Placental epithelial cell (primary cell): Measurements from ENCODE around the gene PLXND1. TPM values are rescaled to one million over a fixed set of nuclear protein-coding genes. Genes with fewer than 3 reads are reported as not detected.

Experiments used
- small RNA-seq: library from RNA; depleted of rRNA; stranded (forward); fragments of <200 nt; gene quantifications from one replicate; pipeline ENCODE3, GENCODE V24; 2012
- total RNA-seq: library from RNA; depleted of rRNA; stranded (reverse); fragments of >200 nt; gene quantifications from 2 replicates; pipeline ENCODE4 v1.2.3, GENCODE V29; 2012

PLXND1 gene, protein sequence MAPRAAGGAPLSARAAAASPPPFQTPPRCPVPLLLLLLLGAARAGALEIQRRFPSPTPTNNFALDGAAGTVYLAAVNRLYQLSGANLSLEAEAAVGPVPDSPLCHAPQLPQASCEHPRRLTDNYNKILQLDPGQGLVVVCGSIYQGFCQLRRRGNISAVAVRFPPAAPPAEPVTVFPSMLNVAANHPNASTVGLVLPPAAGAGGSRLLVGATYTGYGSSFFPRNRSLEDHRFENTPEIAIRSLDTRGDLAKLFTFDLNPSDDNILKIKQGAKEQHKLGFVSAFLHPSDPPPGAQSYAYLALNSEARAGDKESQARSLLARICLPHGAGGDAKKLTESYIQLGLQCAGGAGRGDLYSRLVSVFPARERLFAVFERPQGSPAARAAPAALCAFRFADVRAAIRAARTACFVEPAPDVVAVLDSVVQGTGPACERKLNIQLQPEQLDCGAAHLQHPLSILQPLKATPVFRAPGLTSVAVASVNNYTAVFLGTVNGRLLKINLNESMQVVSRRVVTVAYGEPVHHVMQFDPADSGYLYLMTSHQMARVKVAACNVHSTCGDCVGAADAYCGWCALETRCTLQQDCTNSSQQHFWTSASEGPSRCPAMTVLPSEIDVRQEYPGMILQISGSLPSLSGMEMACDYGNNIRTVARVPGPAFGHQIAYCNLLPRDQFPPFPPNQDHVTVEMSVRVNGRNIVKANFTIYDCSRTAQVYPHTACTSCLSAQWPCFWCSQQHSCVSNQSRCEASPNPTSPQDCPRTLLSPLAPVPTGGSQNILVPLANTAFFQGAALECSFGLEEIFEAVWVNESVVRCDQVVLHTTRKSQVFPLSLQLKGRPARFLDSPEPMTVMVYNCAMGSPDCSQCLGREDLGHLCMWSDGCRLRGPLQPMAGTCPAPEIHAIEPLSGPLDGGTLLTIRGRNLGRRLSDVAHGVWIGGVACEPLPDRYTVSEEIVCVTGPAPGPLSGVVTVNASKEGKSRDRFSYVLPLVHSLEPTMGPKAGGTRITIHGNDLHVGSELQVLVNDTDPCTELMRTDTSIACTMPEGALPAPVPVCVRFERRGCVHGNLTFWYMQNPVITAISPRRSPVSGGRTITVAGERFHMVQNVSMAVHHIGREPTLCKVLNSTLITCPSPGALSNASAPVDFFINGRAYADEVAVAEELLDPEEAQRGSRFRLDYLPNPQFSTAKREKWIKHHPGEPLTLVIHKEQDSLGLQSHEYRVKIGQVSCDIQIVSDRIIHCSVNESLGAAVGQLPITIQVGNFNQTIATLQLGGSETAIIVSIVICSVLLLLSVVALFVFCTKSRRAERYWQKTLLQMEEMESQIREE (N-terminal part only)
- 51.8 and 95.2 TPM in 2 replicates for total RNA-seq

DNA sequence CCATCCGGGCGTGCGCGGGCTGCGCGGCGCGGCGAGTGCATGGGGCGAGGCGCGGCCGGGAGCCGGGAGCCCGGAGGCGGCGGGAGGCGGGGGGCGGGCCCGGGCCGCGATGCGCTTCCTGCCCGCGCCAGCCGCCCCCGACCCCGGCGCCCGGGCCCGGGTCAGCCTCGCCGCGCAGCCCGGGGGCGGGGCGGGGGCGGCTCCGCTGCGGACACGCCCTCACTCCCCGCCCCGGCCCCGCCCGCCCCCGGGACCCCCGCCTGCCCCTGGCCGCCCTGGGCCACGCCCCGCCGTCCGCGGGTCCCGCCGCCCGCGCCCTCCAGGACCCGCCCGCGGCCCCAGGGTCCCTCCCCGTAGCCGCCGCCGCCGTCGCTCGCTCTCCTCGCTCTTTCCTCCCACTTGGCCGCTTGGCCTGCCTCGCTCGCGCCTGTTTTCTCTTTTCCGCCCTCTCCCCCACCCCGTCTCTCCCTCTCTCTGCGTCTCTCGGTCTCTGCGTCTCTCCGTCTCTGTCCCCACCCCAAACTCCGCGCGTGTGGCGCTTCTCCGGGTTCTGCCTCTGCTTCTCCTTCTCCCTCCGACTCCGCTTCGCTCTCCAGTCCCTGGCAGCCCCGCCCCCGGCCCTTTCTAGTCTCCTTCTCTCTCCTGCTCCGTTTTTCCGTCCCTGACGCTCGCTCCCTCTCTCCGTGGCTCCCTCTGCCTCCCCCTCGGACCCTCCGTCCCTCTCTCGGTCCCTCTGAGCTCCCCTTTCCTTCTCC, at the start of gene PLXND1:
Gene PLXND1, minus strand, starts transcription at position 41 of the 755 bp plus-strand sequence. Its CDS starts 37 bp downstream, at position 4.

DNA sequence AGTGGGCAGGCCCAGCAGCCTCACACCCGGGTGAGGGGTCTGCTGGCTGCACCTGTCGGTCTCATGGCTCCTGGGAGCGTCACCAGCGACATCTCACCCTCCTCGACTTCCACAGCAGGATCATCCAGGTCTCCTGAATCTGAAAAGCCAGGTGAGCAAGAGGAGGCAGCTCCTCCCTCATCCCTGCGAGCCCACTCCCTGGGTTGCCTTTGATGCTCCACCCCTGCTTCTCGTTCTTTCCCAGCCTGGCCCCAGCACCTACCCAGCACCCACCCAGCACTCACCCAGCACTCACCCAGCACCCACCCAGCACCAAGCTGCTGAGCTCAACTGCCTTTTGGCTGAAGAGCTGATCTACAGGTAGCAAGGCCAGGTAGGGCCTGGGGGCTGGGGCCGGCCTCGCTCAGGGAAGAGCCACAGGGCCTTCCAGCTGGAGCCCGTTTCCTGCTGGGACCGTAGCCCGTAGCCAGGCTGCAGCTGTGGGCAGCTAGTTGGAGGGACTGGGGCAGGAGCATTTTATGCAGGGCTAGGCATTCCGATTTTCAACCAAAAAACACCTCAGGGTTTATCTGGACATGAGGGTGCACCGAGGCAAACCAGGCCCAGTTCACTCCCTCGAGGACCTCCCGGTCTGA, 63.2 kb downstream of the PLXND1 start, which contains the start of gene H1-8:
Gene H1-8, plus strand, starts transcription at position 20 of the 635 bp plus-strand sequence. Its CDS starts 44 bp downstream, at position 64.

DNA sequence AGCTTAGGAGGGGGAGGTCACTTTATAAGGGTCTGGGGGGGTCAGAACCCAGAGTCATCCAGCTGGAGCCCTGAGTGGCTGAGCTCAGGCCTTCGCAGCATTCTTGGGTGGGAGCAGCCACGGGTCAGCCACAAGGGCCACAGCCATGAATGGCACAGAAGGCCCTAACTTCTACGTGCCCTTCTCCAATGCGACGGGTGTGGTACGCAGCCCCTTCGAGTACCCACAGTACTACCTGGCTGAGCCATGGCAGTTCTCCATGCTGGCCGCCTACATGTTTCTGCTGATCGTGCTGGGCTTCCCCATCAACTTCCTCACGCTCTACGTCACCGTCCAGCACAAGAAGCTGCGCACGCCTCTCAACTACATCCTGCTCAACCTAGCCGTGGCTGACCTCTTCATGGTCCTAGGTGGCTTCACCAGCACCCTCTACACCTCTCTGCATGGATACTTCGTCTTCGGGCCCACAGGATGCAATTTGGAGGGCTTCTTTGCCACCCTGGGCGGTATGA, 77.8 kb downstream of the PLXND1 start, which contains the start of gene RHO:
Gene RHO, plus strand, starts transcription at position 51 of the 512 bp plus-strand sequence. Its CDS starts 95 bp downstream, at position 146.

Small RNA genes lying within 50 kb of the gene (small RNA-seq; reads per million reads assigned to genes)
- gene RN7SL752P = not detected

Other genes with a start within 250 kb of the PLXND1 start
- under 0.01 TPM in 1 of 2 replicates, not detected in the other for gene EFCAB12, start 178.0 kb downstream of the PLXND1 start, total RNA-seq
- 16.8 and 22.4 TPM in 2 replicates for gene MBD4, start 166.7 kb downstream of the PLXND1 start, total RNA-seq
- gene IFT122, start 166.5 kb downstream of the PLXND1 start, total RNA-seq = 21.4 and 48.7 TPM in 2 replicates
- gene RHO, start 78.0 kb downstream of the PLXND1 start, total RNA-seq = not detected in 2 replicates
- gene H1-8, start 63.5 kb downstream of the PLXND1 start, total RNA-seq = not detected in 2 replicates